Calu3 (cell line): ENCODE data around the gene HPF1. TPM values are rescaled to one million over a fixed set of nuclear protein-coding genes. Genes with fewer than 3 reads are reported as not detected.

Experiments used
- BruUV-seq: library from RNA; stranded (reverse); fragments of 400-500 nt; replicated peaks from 2 replicates; lab custom pipeline; 2021; lab: Mats Ljungman, UMichigan
- CTCF ChIA-PET: fragments of 300-600 bp; sonication (Branson Sonifier 250); formaldehyde crosslinking; loops from one replicate; lab custom pipeline; 2022; ENCODE audit warnings: antibody characterized with exemption; lab: Charles Lee
- DNase-seq: peaks from one replicate; pipeline ENCODE4 v3.0.0; 2022
- H3K27ac Mint-ChIP-seq: one replicate; pipeline ENCODE4 v1.8.0; 2022; ENCODE audit warnings: mixed read lengths; ENCODE audit not compliant: unreplicated experiment
- H3K27me3 Mint-ChIP-seq: one replicate; pipeline ENCODE4 v1.8.0; 2022; ENCODE audit warnings: mixed read lengths; ENCODE audit not compliant: unreplicated experiment
- H3K36me3 Mint-ChIP-seq: one replicate; pipeline ENCODE4 v1.8.0; 2022; ENCODE audit warnings: mild to moderate bottlenecking, moderate library complexity, mixed read lengths; ENCODE audit not compliant: insufficient read depth, unreplicated experiment
- H3K4me1 Mint-ChIP-seq: one replicate; pipeline ENCODE4 v1.8.0; 2022; ENCODE audit warnings: mild to moderate bottlenecking, low read depth, mixed read lengths; ENCODE audit not compliant: unreplicated experiment
- H3K4me3 Mint-ChIP-seq: one replicate; pipeline ENCODE4 v1.8.0; 2022; ENCODE audit warnings: mild to moderate bottlenecking, low read depth, moderate library complexity, mixed read lengths; ENCODE audit not compliant: unreplicated experiment
- H3K9me3 Mint-ChIP-seq: one replicate; pipeline ENCODE4 v1.8.0; 2022; ENCODE audit warnings: low read depth, mixed read lengths; ENCODE audit not compliant: unreplicated experiment
- intact Hi-C: fragments of 100-400 bp; cut with micrococcal nuclease; formaldehyde crosslinking; loops from one replicate; pipeline ENCODE4 v1.10.0; 2022; ENCODE audit not compliant: unreplicated experiment
- total RNA-seq: library from RNA; stranded (reverse); gene quantifications from 2 replicates; pipeline ENCODE4 v1.2.3, GENCODE V29; 2022
- TF ChIP-seq, protein P1 (sequence below): fragments of 200-600 bp; IDR thresholded peaks from one replicate; pipeline ENCODE4 v1.8.0; 2022; ENCODE audit warnings: antibody characterized with exemption; ENCODE audit not compliant: unreplicated experiment

HPF1 gene
- total RNA-seq, 1 experiment from 2014 or later = 8.8 TPM

DNA sequence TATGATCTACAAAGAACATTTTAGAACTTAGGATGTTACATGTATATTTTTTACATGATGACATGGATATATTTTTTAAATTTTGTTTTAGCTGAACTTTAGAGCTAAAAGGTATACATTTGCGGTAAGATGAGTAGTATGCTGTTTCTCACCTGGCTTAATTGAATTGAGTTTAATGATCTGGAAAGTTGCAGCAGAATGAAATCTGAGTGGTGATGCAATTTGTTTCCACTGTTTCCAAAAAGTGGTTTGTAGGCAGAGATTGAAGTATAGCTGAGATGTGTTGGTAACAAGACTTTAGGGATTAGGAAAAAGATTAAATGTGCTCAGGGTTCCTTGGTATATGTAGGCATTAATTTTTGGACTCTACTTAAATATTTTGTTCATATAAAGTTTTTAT, 68.1 kb downstream of the HPF1 start:
- H3K36me3 Mint-ChIP-seq = peaks cover 12% of the 10 kb centered on the region
- CTCF ChIA-PET = no interaction called here
- no peak overlapping the region for H3K4me3 Mint-ChIP-seq
- BruUV-seq = no TSS peak
- DNase-seq = no peak
- no peaks in the 10 kb centered on the region for H3K4me1 Mint-ChIP-seq
- no peaks in the 10 kb centered on the region for H3K9me3 Mint-ChIP-seq
- no peak overlapping the region for H3K27ac Mint-ChIP-seq
- TF ChIP-seq, protein P1, sequence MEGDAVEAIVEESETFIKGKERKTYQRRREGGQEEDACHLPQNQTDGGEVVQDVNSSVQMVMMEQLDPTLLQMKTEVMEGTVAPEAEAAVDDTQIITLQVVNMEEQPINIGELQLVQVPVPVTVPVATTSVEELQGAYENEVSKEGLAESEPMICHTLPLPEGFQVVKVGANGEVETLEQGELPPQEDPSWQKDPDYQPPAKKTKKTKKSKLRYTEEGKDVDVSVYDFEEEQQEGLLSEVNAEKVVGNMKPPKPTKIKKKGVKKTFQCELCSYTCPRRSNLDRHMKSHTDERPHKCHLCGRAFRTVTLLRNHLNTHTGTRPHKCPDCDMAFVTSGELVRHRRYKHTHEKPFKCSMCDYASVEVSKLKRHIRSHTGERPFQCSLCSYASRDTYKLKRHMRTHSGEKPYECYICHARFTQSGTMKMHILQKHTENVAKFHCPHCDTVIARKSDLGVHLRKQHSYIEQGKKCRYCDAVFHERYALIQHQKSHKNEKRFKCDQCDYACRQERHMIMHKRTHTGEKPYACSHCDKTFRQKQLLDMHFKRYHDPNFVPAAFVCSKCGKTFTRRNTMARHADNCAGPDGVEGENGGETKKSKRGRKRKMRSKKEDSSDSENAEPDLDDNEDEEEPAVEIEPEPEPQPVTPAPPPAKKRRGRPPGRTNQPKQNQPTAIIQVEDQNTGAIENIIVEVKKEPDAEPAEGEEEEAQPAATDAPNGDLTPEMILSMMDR = no peak
- H3K27me3 Mint-ChIP-seq = no peaks in the 10 kb centered on the region
- intact Hi-C loops = no loop called here

GRCh38 chr4:169682372-169683047, 75.2 kb downstream of the HPF1 start:
- H3K4me3 Mint-ChIP-seq = no peak overlapping the region
- TF ChIP-seq, protein P1 = no peak
- intact Hi-C loops = no loop called here
- H3K36me3 Mint-ChIP-seq = peaks cover 16% of the 10 kb centered on the region
- H3K27me3 Mint-ChIP-seq = no peaks in the 10 kb centered on the region
- DNase-seq = no peak
- H3K4me1 Mint-ChIP-seq = no peaks in the 10 kb centered on the region
- H3K9me3 Mint-ChIP-seq = no peaks in the 10 kb centered on the region
- BruUV-seq = no TSS peak
- no peak overlapping the region for H3K27ac Mint-ChIP-seq
- CTCF ChIA-PET = no interaction called here

Other genes starting within 250 kb of the HPF1 start
- 5.8 and 6.0 TPM in 2 replicates for gene NEK1, start 145.4 kb downstream of the HPF1 start, total RNA-seq
- gene CLCN3, start 137.4 kb downstream of the HPF1 start, total RNA-seq = 55.7 and 57.8 TPM in 2 replicates